Neural progenitor cell (in vitro differentiated cells): Measurements from ENCODE around the gene MRPS27. TPM values are rescaled to one million over a fixed set of nuclear protein-coding genes. Genes with fewer than 3 reads are reported as not detected.

ENCODE experiments used
- DNase-seq: peaks from one replicate; pipeline ENCODE4 v3.0.0-alpha.2; 2016; ENCODE audit warnings: low spot score
- H2AFZ ChIP-seq: fragments of 200-600 bp; sonication (generic); replicated peaks from 2 replicates; pipeline ENCODE4 v1.6.1; 2016; ENCODE audit warnings: antibody characterized with exemption
- H3F3A ChIP-seq: fragments of 200-600 bp; sonication (generic); 2 replicates; pipeline ENCODE4 v1.6.1; 2016; ENCODE audit warnings: antibody characterized with exemption, low read depth
- H3K27ac ChIP-seq: fragments of 200-600 bp; sonication (generic); 2 replicates; pipeline ENCODE4 v1.5.1; 2016; ENCODE audit warnings: mild to moderate bottlenecking
- H3K27me3 ChIP-seq: fragments of 200-600 bp; sonication (generic); 2 replicates; pipeline ENCODE4 v1.6.1; 2016; ENCODE audit warnings: mild to moderate bottlenecking, moderate library complexity
- H3K36me3 ChIP-seq: fragments of 200-600 bp; sonication (generic); 2 replicates; pipeline ENCODE4 v1.5.1; 2016
- H3K4me1 ChIP-seq: fragments of 200-600 bp; sonication (generic); 2 replicates; pipeline ENCODE4 v1.6.1; 2016; ENCODE audit warnings: mixed run types
- H3K4me2 ChIP-seq: fragments of 200-600 bp; sonication (generic); 2 replicates; pipeline ENCODE4 v1.6.1; 2016
- H3K4me3 ChIP-seq: fragments of 200-600 bp; sonication (generic); 2 replicates; pipeline ENCODE4 v1.5.1; 2016
- H3K79me2 ChIP-seq: fragments of 200-600 bp; sonication (generic); 2 replicates; pipeline ENCODE4 v1.6.1; 2016; ENCODE audit warnings: low read depth
- H3K9ac ChIP-seq: fragments of 200-600 bp; sonication (generic); 2 replicates; pipeline ENCODE4 v1.6.1; 2016
- H3K9me3 ChIP-seq: fragments of 200-600 bp; sonication (generic); 2 replicates; pipeline ENCODE4 v1.5.1; 2016; ENCODE audit warnings: low read depth
- H4K20me1 ChIP-seq: fragments of 200-600 bp; sonication (generic); 2 replicates; pipeline ENCODE4 v1.6.1; 2016; ENCODE audit warnings: low read depth
- H3K27ac Mint-ChIP-seq: 3 replicates; pipeline ENCODE4 v1.8.0; 2021; ENCODE audit warnings: mixed read lengths
- H3K27me3 Mint-ChIP-seq: 2 replicates; pipeline ENCODE4 v1.8.0; 2022; ENCODE audit warnings: low read depth, mild to moderate bottlenecking, inconsistent platforms, moderate library complexity, mixed read lengths; ENCODE audit not compliant: insufficient read depth
- H3K36me3 Mint-ChIP-seq: 3 replicates; pipeline ENCODE4 v1.8.0; 2021; ENCODE audit warnings: mixed read lengths
- H3K4me1 Mint-ChIP-seq: 3 replicates; pipeline ENCODE4 v1.8.0; 2021; ENCODE audit warnings: mixed read lengths
- H3K4me3 Mint-ChIP-seq: 3 replicates; pipeline ENCODE4 v1.8.0; 2021; ENCODE audit warnings: mild to moderate bottlenecking, moderate library complexity, mixed read lengths
- H3K9me3 Mint-ChIP-seq: 3 replicates; pipeline ENCODE4 v1.8.0; 2020; ENCODE audit warnings: mixed read lengths
- EZH2 ChIP-seq: fragments of 200-600 bp; sonication (generic); IDR thresholded peaks from 2 replicates; pipeline ENCODE4 v1.6.1; 2017; ENCODE audit warnings: antibody characterized with exemption, mild to moderate bottlenecking, moderate library complexity
- EZH2phosphoT487 ChIP-seq: fragments of 200-600 bp; sonication (generic); IDR thresholded peaks from 2 replicates; pipeline ENCODE4 v1.6.1; 2017; ENCODE audit warnings: antibody characterized with exemption
- total RNA-seq: library from RNA; depleted of rRNA; stranded (reverse); fragments of >200 nt; gene quantifications from 2 replicates; pipeline ENCODE4 v1.2.3, GENCODE V29; 2015; ENCODE audit warnings: low replicate concordance
- TF ChIP-seq, protein P1 (sequence below): fragments of 200-600 bp; sonication (generic); IDR thresholded peaks from 2 replicates; pipeline ENCODE4 v1.5.1; 2017; ENCODE audit warnings: antibody characterized with exemption, mild to moderate bottlenecking

MRPS27 gene
- total RNA-seq, 1 donor from 2014 or later: 154 TPM

- TF ChIP-seq, protein P1, sequence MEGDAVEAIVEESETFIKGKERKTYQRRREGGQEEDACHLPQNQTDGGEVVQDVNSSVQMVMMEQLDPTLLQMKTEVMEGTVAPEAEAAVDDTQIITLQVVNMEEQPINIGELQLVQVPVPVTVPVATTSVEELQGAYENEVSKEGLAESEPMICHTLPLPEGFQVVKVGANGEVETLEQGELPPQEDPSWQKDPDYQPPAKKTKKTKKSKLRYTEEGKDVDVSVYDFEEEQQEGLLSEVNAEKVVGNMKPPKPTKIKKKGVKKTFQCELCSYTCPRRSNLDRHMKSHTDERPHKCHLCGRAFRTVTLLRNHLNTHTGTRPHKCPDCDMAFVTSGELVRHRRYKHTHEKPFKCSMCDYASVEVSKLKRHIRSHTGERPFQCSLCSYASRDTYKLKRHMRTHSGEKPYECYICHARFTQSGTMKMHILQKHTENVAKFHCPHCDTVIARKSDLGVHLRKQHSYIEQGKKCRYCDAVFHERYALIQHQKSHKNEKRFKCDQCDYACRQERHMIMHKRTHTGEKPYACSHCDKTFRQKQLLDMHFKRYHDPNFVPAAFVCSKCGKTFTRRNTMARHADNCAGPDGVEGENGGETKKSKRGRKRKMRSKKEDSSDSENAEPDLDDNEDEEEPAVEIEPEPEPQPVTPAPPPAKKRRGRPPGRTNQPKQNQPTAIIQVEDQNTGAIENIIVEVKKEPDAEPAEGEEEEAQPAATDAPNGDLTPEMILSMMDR: no peak
- TF ChIP-seq EZH2phosphoT487: peak; percentile 47
These were observed 140.8 kb downstream of the MRPS27 start for GRCh38 chr5:72179028-72179815.

DNA sequence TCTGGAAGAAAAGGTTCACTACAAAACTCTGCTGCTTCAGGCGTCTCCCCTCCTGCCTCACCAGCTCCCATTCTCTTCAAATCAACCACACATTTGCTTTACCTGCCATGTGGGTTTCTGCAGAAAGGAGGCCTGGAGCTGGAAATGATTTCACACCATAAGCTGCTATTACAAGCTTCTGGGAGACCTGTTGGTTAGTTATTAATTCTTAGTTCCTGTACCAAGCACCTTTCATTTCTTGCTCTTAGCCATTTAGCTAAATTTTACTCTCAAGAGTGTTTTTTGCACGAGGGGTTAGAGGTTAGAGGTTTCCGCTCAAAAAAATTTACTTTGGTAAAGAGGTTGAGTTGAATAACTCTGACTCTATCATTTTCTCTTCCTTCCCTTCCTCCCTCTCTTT lies 142.5 kb downstream of the MRPS27 start:
- H4K20me1 ChIP-seq: peaks cover 43% of the 10 kb centered on the region
- H3K27ac Mint-ChIP-seq: peak overlapping the region; percentile 71

More at GRCh38 chr5:72179028-72179815, 140.8 kb downstream of the MRPS27 start:
- H3K9me3 Mint-ChIP-seq: no peaks in the 10 kb centered on the region
- H3K9me3 ChIP-seq: no peaks in the 10 kb centered on the region
- H3K79me2 ChIP-seq: peaks cover 75% of the 10 kb centered on the region
- H2AFZ ChIP-seq: no peak overlapping the region
- H3K4me2 ChIP-seq: peak overlapping the region; percentile 77
- peaks cover 31% of the 10 kb centered on the region for H3K36me3 Mint-ChIP-seq
- H3K27ac Mint-ChIP-seq: peak overlapping the region; percentile 71
- H3K4me1 Mint-ChIP-seq: peaks cover 85% of the 10 kb centered on the region
- DNase-seq: peak; percentile 89
- H3K36me3 ChIP-seq: no peaks in the 10 kb centered on the region
- peak overlapping the region; percentile 99 for H3K27ac ChIP-seq
- peak overlapping the region; percentile 72 for H3K4me3 Mint-ChIP-seq
- peaks cover 69% of the 10 kb centered on the region for H3K4me1 ChIP-seq
- peak overlapping the region; percentile 34 for H3K4me3 ChIP-seq
- H3F3A ChIP-seq: peaks cover 70% of the 10 kb centered on the region
- H3K9ac ChIP-seq: no peak overlapping the region
- H3K27me3 ChIP-seq: no peaks in the 10 kb centered on the region
- peaks cover 51% of the 10 kb centered on the region for H4K20me1 ChIP-seq
- peaks cover 3% of the 10 kb centered on the region for H3K27me3 Mint-ChIP-seq

DNA sequence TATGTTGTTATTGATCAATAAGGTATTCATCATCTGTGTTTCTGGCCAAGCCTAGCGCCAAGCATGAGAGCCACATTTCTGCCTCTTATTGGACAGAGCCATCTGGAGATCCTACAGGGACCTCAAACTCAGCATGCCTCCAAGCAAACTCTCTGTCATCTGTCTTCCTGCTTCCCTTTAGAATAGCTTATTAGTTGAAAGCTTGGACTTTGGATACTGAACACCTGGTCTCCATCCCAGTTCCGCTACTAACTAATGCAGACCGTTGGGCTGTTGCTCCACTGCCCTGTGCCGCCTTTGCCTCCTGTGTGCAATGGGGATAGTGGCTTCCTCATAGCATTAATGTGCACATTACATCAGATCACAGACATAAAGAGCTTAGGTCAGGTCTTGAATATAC lies 147.3 kb downstream of the MRPS27 start:
- no peak overlapping the region for H3K9ac ChIP-seq
- H3K27me3 ChIP-seq: no peaks in the 10 kb centered on the region
- peaks cover 17% of the 10 kb centered on the region for H3F3A ChIP-seq
- TF ChIP-seq EZH2phosphoT487: no peak
- TF ChIP-seq EZH2: no peak
- TF ChIP-seq, protein P1: no peak
- no peak overlapping the region for H2AFZ ChIP-seq
- peaks cover 44% of the 10 kb centered on the region for H3K36me3 Mint-ChIP-seq
- no peak for DNase-seq
- peaks cover 77% of the 10 kb centered on the region for H3K4me1 Mint-ChIP-seq
- H3K79me2 ChIP-seq: peaks cover 86% of the 10 kb centered on the region
- H3K27me3 Mint-ChIP-seq: no peaks in the 10 kb centered on the region
- H3K27ac ChIP-seq: no peak overlapping the region
- H3K4me2 ChIP-seq: no peak overlapping the region
- H4K20me1 ChIP-seq: peaks cover 39% of the 10 kb centered on the region
- no peak overlapping the region for H3K27ac Mint-ChIP-seq
- peaks cover 36% of the 10 kb centered on the region for H3K4me1 ChIP-seq
- no peak overlapping the region for H3K4me3 ChIP-seq
- no peaks in the 10 kb centered on the region for H3K9me3 Mint-ChIP-seq
- H3K36me3 ChIP-seq: no peaks in the 10 kb centered on the region
- no peak overlapping the region for H3K4me3 Mint-ChIP-seq
- no peaks in the 10 kb centered on the region for H3K9me3 ChIP-seq

More for the DNA sequence above, 142.5 kb downstream of the MRPS27 start:
- Histone ChIP-seq H3K4me2 (no peak overlapping the region), H2AFZ (no peak overlapping the region), H3K36me3 (no peaks in the 10 kb centered on the region), H3F3A (peaks cover 55% of the 10 kb centered on the region), H3K27ac (peak overlapping the region; percentile 99), H3K9me3 (no peaks in the 10 kb centered on the region), H3K4me3 (no peak overlapping the region), H3K9ac (no peak overlapping the region), H3K27me3 (no peaks in the 10 kb centered on the region), H3K79me2 (peaks cover 80% of the 10 kb centered on the region), H3K4me1 (peaks cover 52% of the 10 kb centered on the region)
- TF ChIP-seq EZH2phosphoT487 (no peak), EZH2 (no peak)
- TF ChIP-seq, protein P1: no peak
- peak overlapping the region; percentile 27 for H3K4me3 Mint-ChIP-seq
- peaks cover 26% of the 10 kb centered on the region for H3K36me3 Mint-ChIP-seq
- peaks cover 77% of the 10 kb centered on the region for H3K4me1 Mint-ChIP-seq
- no peaks in the 10 kb centered on the region for H3K27me3 Mint-ChIP-seq
- no peak for DNase-seq
- H3K9me3 Mint-ChIP-seq: no peaks in the 10 kb centered on the region
